HEK293T (cell line): ENCODE results near the gene APBB2.

Source experiments
- CTCF ChIA-PET: fragments of 350-600 bp; formaldehyde crosslinking; extraction: SDS; loops from one replicate; lab custom pipeline; 2021; ENCODE audit warnings: antibody characterized with exemption, inconsistent platforms; lab: Yijun Ruan, JAX
- POLR2A ChIA-PET: fragments of 350-600 bp; formaldehyde crosslinking; extraction: SDS; loops from one replicate; lab custom pipeline; 2020; ENCODE audit warnings: antibody characterized with exemption, inconsistent platforms; lab: Yijun Ruan, JAX
- DNase-seq: peaks from one replicate; pipeline ENCODE4 v3.0.0; 2012; ENCODE audit warnings: mixed read lengths; ENCODE audit errors: extremely low spot score
- ARNT ChIP-seq: fragments of 450-650 bp; IDR thresholded peaks from 2 replicates; pipeline ENCODE4 v1.6.1; 2017; ENCODE audit warnings: mild to moderate bottlenecking
- BHLHE40 ChIP-seq: fragments of 450-650 bp; IDR thresholded peaks from 2 replicates; pipeline ENCODE4 v1.6.1; 2016; ENCODE audit warnings: mild to moderate bottlenecking, moderate library complexity, borderline replicate concordance
- CTBP1 ChIP-seq: fragments of 450-650 bp; IDR thresholded peaks from 2 replicates; pipeline ENCODE4 v1.6.1; 2016; ENCODE audit warnings: borderline replicate concordance
- ELF4 ChIP-seq: fragments of 450-650 bp; IDR thresholded peaks from 2 replicates; pipeline ENCODE4 v1.6.1; 2017; ENCODE audit warnings: antibody characterized with exemption
- FOXA1 ChIP-seq: fragments of 450-650 bp; IDR thresholded peaks from 2 replicates; pipeline ENCODE4 v1.6.1; 2016; ENCODE audit warnings: mild to moderate bottlenecking
- FOXK2 ChIP-seq: fragments of 450-650 bp; IDR thresholded peaks from 2 replicates; pipeline ENCODE4 v1.6.1; 2016; ENCODE audit warnings: mild to moderate bottlenecking
- FOXM1 ChIP-seq: fragments of 450-650 bp; IDR thresholded peaks from 2 replicates; pipeline ENCODE4 v1.6.1; 2017; ENCODE audit warnings: mild to moderate bottlenecking, borderline replicate concordance
- HDGF ChIP-seq: fragments of 450-650 bp; IDR thresholded peaks from 2 replicates; pipeline ENCODE4 v1.6.1; 2017; ENCODE audit warnings: antibody characterized with exemption, borderline replicate concordance
- L3MBTL2 ChIP-seq: fragments of 450-650 bp; conservative IDR thresholded peaks from 2 replicates; pipeline ENCODE4 v1.6.1; 2016; ENCODE audit warnings: mild to moderate bottlenecking
- LEF1 ChIP-seq: fragments of 450-650 bp; IDR thresholded peaks from 2 replicates; pipeline ENCODE4 v1.6.1; 2017; ENCODE audit warnings: mild to moderate bottlenecking, borderline replicate concordance
- NFRKB ChIP-seq: fragments of 450-650 bp; IDR thresholded peaks from 2 replicates; pipeline ENCODE4 v1.6.1; 2016; ENCODE audit warnings: mild to moderate bottlenecking, moderate library complexity
- PKNOX1 ChIP-seq: fragments of 450-650 bp; IDR thresholded peaks from 2 replicates; pipeline ENCODE4 v1.6.1; 2016
- SP1 ChIP-seq: fragments of 450-650 bp; IDR thresholded peaks from 2 replicates; pipeline ENCODE4 v1.6.1; 2017
- SUZ12 ChIP-seq: fragments of 450-650 bp; IDR thresholded peaks from 2 replicates; pipeline ENCODE4 v1.6.1; 2016; ENCODE audit warnings: mild to moderate bottlenecking
- TARDBP ChIP-seq: fragments of 450-650 bp; IDR thresholded peaks from 2 replicates; pipeline ENCODE4 v1.6.1; 2016
- ZNF384 ChIP-seq: fragments of 450-650 bp; IDR thresholded peaks from 2 replicates; pipeline ENCODE4 v1.6.1; 2016

The APBB2 gene

GRCh38 chr4:41070516-41071281 is 143.6 kb downstream of the APBB2 start:
- no peak for TF ChIP-seq CTBP1
- no peak for TF ChIP-seq ELF4
- TF ChIP-seq LEF1 = no peak
- TF ChIP-seq HDGF = no peak
- TF ChIP-seq L3MBTL2 = no peak
- no peak for TF ChIP-seq BHLHE40
- TF ChIP-seq FOXK2 = no peak
- TF ChIP-seq ZNF384 = no peak
- CTCF ChIA-PET = no interaction called here
- DNase-seq = no peak
- POLR2A ChIA-PET = no interaction called here

- ChIA-PET CTCF (interaction anchor here (0.6 kb wide), 1 partner anchor 158 kb away, joined by 5 read pairs; no protein-coding TSS in a partner anchor), POLR2A (no interaction called here)
- DNase-seq = no peak
- TF ChIP-seq FOXA1 (no peak), SUZ12 (no peak), PKNOX1 (no peak; the same call in 1 of the 2 replicates), L3MBTL2 (no peak), FOXK2 (no peak), CTBP1 (no peak), FOXM1 (no peak), ARNT (no peak), SP1 (no peak), ELF4 (no peak), HDGF (no peak)
Observed at GRCh38 chr4:41069838-41070237, 144.5 kb downstream of the APBB2 start.

GRCh38 chr4:41069257-41069656 is 145.1 kb downstream of the APBB2 start:
- TF ChIP-seq FOXA1 = no peak
- TF ChIP-seq L3MBTL2 = no peak
- TF ChIP-seq NFRKB = no peak
- TF ChIP-seq BHLHE40 = no peak
- no peak for TF ChIP-seq FOXM1
- no peak for TF ChIP-seq ELF4
- TF ChIP-seq FOXK2 = no peak
- no peak for TF ChIP-seq CTBP1
- no peak for TF ChIP-seq TARDBP
- no peak for TF ChIP-seq SUZ12
- TF ChIP-seq HDGF = no peak
- TF ChIP-seq PKNOX1 = no peak
- TF ChIP-seq SP1 = no peak
- no peak for TF ChIP-seq LEF1
- no peak for TF ChIP-seq ZNF384
- CTCF ChIA-PET = interaction anchor here (0.6 kb wide), 1 partner anchor 157 kb away, joined by 5 read pairs; no protein-coding TSS in a partner anchor
- DNase-seq = no peak
- POLR2A ChIA-PET = no interaction called here

- DNase-seq = no peak
- POLR2A ChIA-PET = no interaction called here
- TF ChIP-seq L3MBTL2 (no peak), FOXM1 (no peak), CTBP1 (no peak), SUZ12 (no peak), NFRKB (no peak), HDGF (no peak), BHLHE40 (no peak), SP1 (no peak), FOXK2 (no peak), ELF4 (no peak), LEF1 (no peak)
- CTCF ChIA-PET = no interaction called here
Observed at GRCh38 chr4:41067369-41067768, 147.0 kb downstream of the APBB2 start.

GRCh38 chr4:41066049-41066448 is 148.3 kb downstream of the APBB2 start:
- no peak for DNase-seq
- TF ChIP-seq FOXK2 = no peak
- no peak for TF ChIP-seq PKNOX1
- TF ChIP-seq ELF4 = no peak
- no peak for TF ChIP-seq L3MBTL2
- no peak for TF ChIP-seq SP1
- TF ChIP-seq ARNT = no peak
- no peak for TF ChIP-seq ZNF384
- ChIA-PET POLR2A (no interaction called here), CTCF (no interaction called here)

GRCh38 chr4:41065434-41066006 is 148.8 kb downstream of the APBB2 start:
- CTCF ChIA-PET = no interaction called here
- POLR2A ChIA-PET = no interaction called here
- DNase-seq = no peak
- no peak for TF ChIP-seq CTBP1
- TF ChIP-seq FOXA1 = no peak
- TF ChIP-seq ELF4 = no peak
- no peak for TF ChIP-seq ARNT
- no peak for TF ChIP-seq NFRKB
- no peak for TF ChIP-seq BHLHE40
- TF ChIP-seq TARDBP = no peak
- TF ChIP-seq L3MBTL2 = no peak
- TF ChIP-seq FOXK2 = no peak
- TF ChIP-seq PKNOX1 = no peak
- TF ChIP-seq SUZ12 = no peak
- no peak for TF ChIP-seq SP1
- no peak for TF ChIP-seq FOXM1
- no peak for TF ChIP-seq LEF1
